GM12878 (cell line): Measurements from ENCODE around the gene FSHB.

Source experiments
- CTCF ChIP-seq, 3 experiments: IDR thresholded peaks in 2 of 3; conservative IDR thresholded peaks in 1 of 3; 2 replicates each; pipeline ENCODE4 v1.5.1; 2011; ENCODE audit warnings: low read depth in 3 of 3, low read length in 3 of 3, mild to moderate bottlenecking in 3 of 3, control low read depth in 2 of 3, moderate library complexity in 2 of 3, inconsistent platforms in 1 of 3, mixed read lengths in 1 of 3; ENCODE audit not compliant: control insufficient read depth in 2 of 3, insufficient read depth in 1 of 3; ENCODE audit errors: extremely low read depth in 1 of 3
- GABPA ChIP-seq: IDR thresholded peaks from 2 replicates; pipeline ENCODE4 v1.6.1; 2014; ENCODE audit warnings: antibody characterized with exemption, low read depth, mild to moderate bottlenecking, inconsistent platforms
- JUND ChIP-seq: IDR thresholded peaks from 2 replicates; pipeline ENCODE4 v1.6.1; 2012; ENCODE audit warnings: low read depth, mild to moderate bottlenecking, low read length, improper control_type of control experiment, moderate library complexity
- MXI1 ChIP-seq: fragments of 150-350 bp; IDR thresholded peaks from 2 replicates; pipeline ENCODE4 v1.6.1; 2011; ENCODE audit warnings: low read depth, mild to moderate bottlenecking, inconsistent platforms, low read length, improper control_type of control experiment
- POLR2A ChIP-seq: IDR thresholded peaks from 2 replicates; pipeline ENCODE4 v1.6.1; 2011; ENCODE audit warnings: low read depth, mild to moderate bottlenecking, low read length
- YBX1 ChIP-seq: fragments of 450-650 bp; IDR thresholded peaks from 2 replicates; pipeline ENCODE4 v1.6.1; 2016; ENCODE audit warnings: antibody characterized with exemption
- ZNF384 ChIP-seq: IDR thresholded peaks from 2 replicates; pipeline ENCODE4 v1.6.1; 2012; ENCODE audit warnings: low read depth, mild to moderate bottlenecking, low read length, improper control_type of control experiment, borderline replicate concordance
- TF ChIP-seq, protein P1 (sequence below): fragments of 450-650 bp; IDR thresholded peaks from 2 replicates; pipeline ENCODE4 v1.6.1; 2017; ENCODE audit warnings: mild to moderate bottlenecking

DNA sequence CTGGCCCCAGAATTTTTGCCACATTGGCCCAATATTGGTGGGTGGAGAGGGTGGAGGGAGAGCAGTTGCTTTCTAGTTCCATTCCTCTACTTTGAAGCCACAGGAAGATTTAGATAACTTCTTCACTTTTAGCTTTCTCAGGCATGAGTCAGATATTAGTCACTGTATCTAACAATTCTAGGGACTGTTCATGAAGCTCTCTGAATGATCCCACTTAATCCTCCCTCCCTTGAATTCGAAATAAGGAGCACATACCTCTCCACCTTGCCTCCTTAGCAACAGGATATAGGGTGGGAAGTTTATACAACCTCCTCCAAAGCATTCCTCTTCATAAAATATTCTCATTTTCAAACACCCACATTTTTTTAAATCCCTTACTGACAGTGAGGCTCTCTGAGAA, 13.5 kb downstream of the FSHB start:
- TF ChIP-seq JUND (no peak), YBX1 (no peak), POLR2A (no peak), ZNF384 (no peak), CTCF (IDR thresholded peaks at IDR 0.05 in 2 of 3, conservative IDR thresholded peaks at IDR 0.05 in 1 of 3; ENCODE audit: control insufficient read depth in 2 of 3, extremely low read depth in 1 of 3, insufficient read depth in 1 of 3, low read depth in 3 of 3, low read length in 3 of 3) (no peak), GABPA (no peak), MXI1 (no peak)
- TF ChIP-seq, protein P1, sequence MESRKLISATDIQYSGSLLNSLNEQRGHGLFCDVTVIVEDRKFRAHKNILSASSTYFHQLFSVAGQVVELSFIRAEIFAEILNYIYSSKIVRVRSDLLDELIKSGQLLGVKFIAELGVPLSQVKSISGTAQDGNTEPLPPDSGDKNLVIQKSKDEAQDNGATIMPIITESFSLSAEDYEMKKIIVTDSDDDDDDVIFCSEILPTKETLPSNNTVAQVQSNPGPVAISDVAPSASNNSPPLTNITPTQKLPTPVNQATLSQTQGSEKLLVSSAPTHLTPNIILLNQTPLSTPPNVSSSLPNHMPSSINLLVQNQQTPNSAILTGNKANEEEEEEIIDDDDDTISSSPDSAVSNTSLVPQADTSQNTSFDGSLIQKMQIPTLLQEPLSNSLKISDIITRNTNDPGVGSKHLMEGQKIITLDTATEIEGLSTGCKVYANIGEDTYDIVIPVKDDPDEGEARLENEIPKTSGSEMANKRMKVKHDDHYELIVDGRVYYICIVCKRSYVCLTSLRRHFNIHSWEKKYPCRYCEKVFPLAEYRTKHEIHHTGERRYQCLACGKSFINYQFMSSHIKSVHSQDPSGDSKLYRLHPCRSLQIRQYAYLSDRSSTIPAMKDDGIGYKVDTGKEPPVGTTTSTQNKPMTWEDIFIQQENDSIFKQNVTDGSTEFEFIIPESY, result no peak
